IPS-20b (cell line): ENCODE data around the gene PRKG1.
"Not testable (repeated sequence)": the region's sequence is repeated elsewhere in the genome, so short reads cannot be mapped to it uniquely, and the experiment has no call there.

Experiments
- H3K27ac ChIP-seq: one replicate; pipeline ENCODE4 v1.5.1; 2013; ENCODE audit warnings: low read length
- H3K27me3 ChIP-seq: 2 replicates; pipeline ENCODE4 v1.6.1; 2013; ENCODE audit warnings: mild to moderate bottlenecking, low read length, inconsistent platforms; ENCODE audit not compliant: insufficient read depth
- H3K36me3 ChIP-seq: 2 replicates; pipeline ENCODE4 v1.6.1; 2013; ENCODE audit warnings: low read depth, mild to moderate bottlenecking, inconsistent platforms, low read length, moderate library complexity; ENCODE audit not compliant: insufficient read depth
- H3K4me1 ChIP-seq: 2 replicates; pipeline ENCODE4 v1.6.1; 2013; ENCODE audit warnings: mild to moderate bottlenecking, control low read depth, inconsistent platforms, low read length, moderate library complexity; ENCODE audit not compliant: insufficient read depth
- H3K4me3 ChIP-seq: 2 replicates; pipeline ENCODE4 v1.5.1; 2013; ENCODE audit warnings: mild to moderate bottlenecking, low read length, inconsistent platforms
- H3K9ac ChIP-seq: 2 replicates; pipeline ENCODE4 v1.6.1; 2013; ENCODE audit warnings: low read depth, mild to moderate bottlenecking, inconsistent platforms, low read length, moderate library complexity
- H3K9me3 ChIP-seq: 2 replicates; pipeline ENCODE4 v1.6.1; 2013; ENCODE audit warnings: mild to moderate bottlenecking, low read depth, low read length, inconsistent platforms; ENCODE audit not compliant: insufficient read depth

The PRKG1 gene

DNA sequence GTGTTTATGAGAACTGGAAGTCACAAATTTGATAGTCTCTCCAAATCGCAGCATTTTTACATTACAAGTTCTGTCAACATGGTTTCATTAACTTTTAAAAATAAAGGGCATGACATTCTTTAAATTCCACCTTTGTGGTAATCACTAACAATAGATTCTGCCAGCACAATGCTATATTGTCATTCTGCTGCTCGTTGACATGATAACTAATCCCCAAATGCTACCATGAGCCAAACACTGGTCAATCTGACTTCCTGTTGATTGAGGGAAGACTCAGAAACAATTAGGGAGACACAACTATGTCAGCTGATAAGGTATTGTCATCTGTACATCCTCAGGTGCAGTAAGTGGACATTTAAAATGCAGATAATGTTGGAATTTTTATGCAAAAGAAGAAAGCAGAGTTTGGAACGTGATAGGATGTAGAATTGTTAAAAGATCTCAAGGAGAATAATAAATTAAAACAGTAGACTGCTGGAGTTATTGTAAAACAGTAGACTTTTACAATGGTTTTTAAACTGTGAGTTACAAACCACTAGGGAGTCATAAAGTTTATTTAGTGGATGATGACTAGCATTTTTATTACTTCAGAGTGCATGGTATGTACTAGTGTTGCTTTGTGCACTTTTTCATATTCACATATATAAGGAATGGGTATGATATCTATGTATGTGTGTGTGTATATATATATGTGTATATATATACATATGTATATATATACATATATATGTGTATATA lies 1113.4 kb downstream of the PRKG1 start:
- peaks cover 13% of the 10 kb centered on the region for H3K4me1 ChIP-seq
- no peak overlapping the region for H3K9ac ChIP-seq
- H3K36me3 ChIP-seq = 0 out of 2 replicates have a peak, but pooled peaks cover 3% of the 10 kb centered on the region
- no peak overlapping the region for H3K4me3 ChIP-seq
- no peaks in the 10 kb centered on the region for H3K27me3 ChIP-seq
- no peak overlapping the region for H3K27ac ChIP-seq
- no peaks in the 10 kb centered on the region for H3K9me3 ChIP-seq

GRCh38 chr10:52191049-52191448 lies 1116.8 kb downstream of the PRKG1 start:
- Histone ChIP-seq H3K27me3 (no peaks in the 10 kb centered on the region), H3K9ac (no peak overlapping the region), H3K36me3 (no peaks in the 10 kb centered on the region), H3K27ac (no peak overlapping the region), H3K4me3 (no peak overlapping the region), H3K4me1 (peaks cover 13% of the 10 kb centered on the region), H3K9me3 (no peaks in the 10 kb centered on the region)

GRCh38 chr10:52194191-52194590 lies 1119.9 kb downstream of the PRKG1 start:
- no peaks in the 10 kb centered on the region for H3K27me3 ChIP-seq
- no peak overlapping the region for H3K4me3 ChIP-seq
- no peak overlapping the region for H3K27ac ChIP-seq
- no peaks in the 10 kb centered on the region for H3K9me3 ChIP-seq
- H3K4me1 ChIP-seq = peaks cover 7% of the 10 kb centered on the region; the same call in 1 of the 2 replicates
- H3K9ac ChIP-seq = no peak overlapping the region
- no peaks in the 10 kb centered on the region for H3K36me3 ChIP-seq

DNA sequence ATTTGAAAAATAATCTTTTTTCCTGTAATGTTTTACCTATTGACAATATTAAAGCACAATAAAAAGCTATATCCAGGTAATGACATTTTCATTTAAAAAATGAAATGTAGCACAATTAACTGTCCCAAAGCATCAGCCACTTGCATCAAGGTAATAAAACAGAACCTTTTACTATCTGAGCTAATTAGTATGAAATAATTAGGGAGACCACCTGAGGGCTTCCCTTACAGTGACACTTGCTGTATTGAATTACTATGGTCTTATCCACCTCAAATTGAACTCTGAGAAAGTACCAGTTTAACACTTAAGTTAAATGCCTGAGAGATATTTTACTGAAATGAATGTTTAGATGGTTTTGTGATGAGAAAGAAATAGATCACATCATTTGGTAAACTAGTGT lies 1120.4 kb downstream of the PRKG1 start:
- H3K4me3 ChIP-seq = no peak overlapping the region
- H3K36me3 ChIP-seq = no peaks in the 10 kb centered on the region

DNA sequence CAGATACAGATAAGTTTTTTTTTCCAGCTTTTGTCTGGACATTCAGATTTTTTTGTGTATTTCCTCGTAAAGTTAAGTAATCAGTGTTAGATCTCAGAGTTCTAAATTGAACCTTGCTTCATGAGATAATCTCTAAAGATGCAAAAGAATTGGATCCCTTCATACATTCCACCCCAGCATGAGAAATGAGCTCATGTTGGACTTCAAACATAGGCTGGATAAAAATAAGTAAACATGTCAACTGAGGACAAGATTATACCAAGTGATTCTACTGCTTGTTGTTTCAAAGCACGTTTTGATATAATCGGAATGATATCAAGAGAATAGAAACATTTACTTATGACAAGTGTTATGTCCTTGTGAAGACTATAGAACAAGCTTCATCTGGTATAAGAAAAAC lies 1122.8 kb downstream of the PRKG1 start:
- H3K4me3 ChIP-seq = no peak overlapping the region
- H3K27me3 ChIP-seq = no peaks in the 10 kb centered on the region
- no peak overlapping the region for H3K27ac ChIP-seq
- H3K4me1 ChIP-seq = no peaks in the 10 kb centered on the region
- H3K9me3 ChIP-seq = no peaks in the 10 kb centered on the region
- H3K36me3 ChIP-seq = no peaks in the 10 kb centered on the region
- no peak overlapping the region for H3K9ac ChIP-seq

More for the DNA sequence above, 1120.4 kb downstream of the PRKG1 start:
- H3K9me3 ChIP-seq = no peaks in the 10 kb centered on the region
- no peaks in the 10 kb centered on the region for H3K27me3 ChIP-seq
- H3K9ac ChIP-seq = no peak overlapping the region
- no peak overlapping the region for H3K27ac ChIP-seq
- peaks cover 6% of the 10 kb centered on the region; the same call in 1 of the 2 replicates for H3K4me1 ChIP-seq

DNA sequence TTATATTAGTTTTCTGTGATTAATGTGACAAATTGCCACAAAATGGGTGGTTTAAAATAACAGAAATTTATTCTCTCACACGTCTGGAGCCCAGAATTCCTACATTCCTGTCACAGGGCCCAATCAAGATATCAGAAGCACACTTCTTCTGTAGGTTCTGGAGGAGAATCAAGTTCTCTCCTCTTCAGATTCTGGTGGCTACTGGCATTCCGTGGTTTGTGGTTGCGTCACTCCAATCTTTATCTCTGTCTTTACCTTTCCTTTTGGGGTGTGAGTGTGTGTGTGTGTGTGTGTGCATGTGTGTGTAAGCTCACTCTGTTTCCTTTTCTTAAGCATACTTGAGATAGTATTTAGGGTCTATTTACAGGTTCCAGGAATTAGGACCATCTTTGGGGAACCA lies 1124.3 kb downstream of the PRKG1 start:
- Histone ChIP-seq H3K9me3 (no peaks in the 10 kb centered on the region), H3K27me3 (no peaks in the 10 kb centered on the region), H3K4me3 (no peak overlapping the region), H3K36me3 (no peaks in the 10 kb centered on the region), H3K9ac (no peak overlapping the region), H3K4me1 (no peaks in the 10 kb centered on the region), H3K27ac (no peak overlapping the region)

GRCh38 chr10:52204906-52205305 lies 1130.6 kb downstream of the PRKG1 start:
- H3K4me3 ChIP-seq = peak overlapping the region; percentile 15; the same call in 1 of the 2 replicates
- not testable (repeated sequence) for H3K27me3 ChIP-seq, H3K27ac ChIP-seq, H3K9me3 ChIP-seq, H3K4me1 ChIP-seq, H3K36me3 ChIP-seq
- H3K9ac ChIP-seq = peak overlapping the region; percentile 31; the same call in 1 of the 2 replicates

GRCh38 chr10:52208365-52208764 lies 1134.1 kb downstream of the PRKG1 start:
- Histone ChIP-seq H3K4me1 (peaks cover 20% of the 10 kb centered on the region; the same call in 1 of the 2 replicates), H3K36me3 (no peaks in the 10 kb centered on the region), H3K9ac (no peak overlapping the region), H3K27me3 (no peaks in the 10 kb centered on the region), H3K4me3 (no peak overlapping the region), H3K9me3 (no peaks in the 10 kb centered on the region), H3K27ac (no peak overlapping the region)

DNA sequence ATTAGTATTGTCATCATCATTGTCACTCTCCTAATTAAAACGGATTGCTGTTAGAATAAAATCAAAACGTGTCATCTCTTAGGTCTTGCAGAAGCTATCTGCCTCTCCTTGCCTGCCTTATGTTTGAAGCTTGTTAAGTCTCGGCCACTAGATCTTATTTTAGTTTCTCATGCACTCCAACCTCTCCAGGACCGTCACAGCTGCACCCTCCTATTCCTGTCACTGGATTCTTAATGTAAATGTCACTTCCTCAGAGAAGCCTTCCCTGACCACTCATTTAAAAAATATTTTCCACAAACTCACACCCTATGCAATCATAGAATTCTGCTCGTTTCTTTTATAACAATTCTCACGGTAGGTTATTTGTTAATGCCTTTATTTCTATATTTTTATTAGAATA lies 1135.9 kb downstream of the PRKG1 start:
- no peaks in the 10 kb centered on the region for H3K36me3 ChIP-seq
- no peaks in the 10 kb centered on the region for H3K27me3 ChIP-seq
- no peak overlapping the region for H3K9ac ChIP-seq
- H3K4me3 ChIP-seq = no peak overlapping the region
- H3K4me1 ChIP-seq = peaks cover 31% of the 10 kb centered on the region; the same call in 1 of the 2 replicates
- no peaks in the 10 kb centered on the region for H3K9me3 ChIP-seq
- H3K27ac ChIP-seq = no peak overlapping the region

- Histone ChIP-seq H3K27ac (no peak overlapping the region), H3K4me3 (no peak overlapping the region), H3K36me3 (no peaks in the 10 kb centered on the region), H3K27me3 (no peaks in the 10 kb centered on the region), H3K9me3 (no peaks in the 10 kb centered on the region), H3K4me1 (peaks cover 37% of the 10 kb centered on the region; the same call in 1 of the 2 replicates), H3K9ac (no peak overlapping the region; the same call in 1 of the 2 replicates)
These were observed 1137.8 kb downstream of the PRKG1 start for GRCh38 chr10:52212062-52212461.

DNA sequence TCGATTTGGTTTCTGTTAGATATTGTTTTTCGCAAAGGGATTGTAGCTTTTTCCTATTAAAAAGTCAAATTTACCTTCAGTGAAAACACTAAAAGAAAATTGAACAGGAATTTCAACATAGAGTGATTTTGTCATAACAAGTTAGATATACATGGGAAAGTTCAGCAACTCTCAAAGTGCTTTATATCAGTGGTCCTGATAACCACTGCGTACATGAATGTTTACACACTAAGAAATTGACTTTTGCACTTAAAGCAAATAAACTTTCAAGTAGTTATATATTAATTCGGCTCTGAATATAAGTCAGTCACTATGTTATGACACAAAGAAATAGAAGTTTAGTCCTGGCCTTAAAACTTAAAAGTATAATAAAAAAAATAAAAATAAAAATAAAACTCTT lies 1138.5 kb downstream of the PRKG1 start:
- H3K27me3 ChIP-seq = no peaks in the 10 kb centered on the region
- no peak overlapping the region for H3K27ac ChIP-seq
- no peak overlapping the region; the same call in 1 of the 2 replicates for H3K9ac ChIP-seq
- peaks cover 37% of the 10 kb centered on the region; the same call in 1 of the 2 replicates for H3K4me1 ChIP-seq
- H3K4me3 ChIP-seq = no peak overlapping the region
- H3K36me3 ChIP-seq = no peaks in the 10 kb centered on the region
- no peaks in the 10 kb centered on the region for H3K9me3 ChIP-seq

- H3K27ac ChIP-seq = peak overlapping the region; percentile 87
- H3K9me3 ChIP-seq = no peaks in the 10 kb centered on the region
- H3K36me3 ChIP-seq = no peaks in the 10 kb centered on the region
- peak overlapping the region; percentile 19 for H3K4me3 ChIP-seq
- H3K9ac ChIP-seq = peak overlapping the region; percentile 28; the same call in 1 of the 2 replicates
- peaks cover 37% of the 10 kb centered on the region; the same call in 1 of the 2 replicates for H3K4me1 ChIP-seq
- H3K27me3 ChIP-seq = no peaks in the 10 kb centered on the region
These were observed 1139.0 kb downstream of the PRKG1 start for GRCh38 chr10:52213321-52213752.
